Neural cell (in vitro differentiated cells): ENCODE measurements around the gene MXRA7. TPM values are rescaled to one million over a fixed set of nuclear protein-coding genes. Genes with fewer than 3 reads are reported as not detected.
A peak's percentile ranks its signal among the peaks of the same experiment; 100 is the strongest.

Source experiments
- H2AFZ ChIP-seq: fragments of 200-600, 300-800 bp; sonication (generic), shearing (Covaris generic); 2 replicates; pipeline ENCODE4 v1.6.0; 2014; ENCODE audit warnings: low read depth, mild to moderate bottlenecking, antibody characterized with exemption, low read length, moderate library complexity
- H3F3A ChIP-seq: fragments of 200-600 bp; shearing (Covaris generic); 2 replicates; pipeline ENCODE4 v1.6.1; 2016; ENCODE audit warnings: mild to moderate bottlenecking, moderate library complexity, mixed read lengths, antibody characterized with exemption, low read length; ENCODE audit not compliant: insufficient read depth, poor library complexity, severe bottlenecking
- H3K27ac ChIP-seq: fragments of 200-600, 300-800 bp; sonication (generic), shearing (Covaris generic); 2 replicates; pipeline ENCODE4 v1.5.1; 2014; ENCODE audit warnings: mild to moderate bottlenecking, low read length, moderate library complexity
- H3K27me3 ChIP-seq: fragments of 300-800, 200-600 bp; sonication (generic), shearing (Covaris generic); 2 replicates; pipeline ENCODE4 v1.6.0; 2014; ENCODE audit warnings: mild to moderate bottlenecking, low read depth, low read length, moderate library complexity; ENCODE audit not compliant: insufficient read depth
- H3K36me3 ChIP-seq: fragments of 300-800, 200-600 bp; sonication (generic), shearing (Covaris generic); 2 replicates; pipeline ENCODE4 v1.5.1; 2014; ENCODE audit warnings: mild to moderate bottlenecking, antibody characterized with exemption, low read length, moderate library complexity; ENCODE audit not compliant: insufficient read depth
- H3K4me2 ChIP-seq: fragments of 300-800, 200-600 bp; sonication (generic), shearing (Covaris generic); 2 replicates; pipeline ENCODE4 v1.6.0; 2014; ENCODE audit warnings: mild to moderate bottlenecking, low read length
- H3K4me3 ChIP-seq: fragments of 300-800, 200-600 bp; sonication (generic), shearing (Covaris generic); 2 replicates; pipeline ENCODE4 v1.5.1; 2014; ENCODE audit warnings: mild to moderate bottlenecking, low read length, moderate library complexity
- H3K79me2 ChIP-seq: fragments of 200-600 bp; shearing (Covaris generic); replicated peaks from 2 replicates; pipeline ENCODE4 v1.6.0; 2014; ENCODE audit warnings: mild to moderate bottlenecking, low read length, moderate library complexity; ENCODE audit not compliant: insufficient read depth
- H3K9ac ChIP-seq: fragments of 300-800, 200-600 bp; sonication (generic), shearing (Covaris generic); 2 replicates; pipeline ENCODE4 v1.6.1; 2016; ENCODE audit warnings: mild to moderate bottlenecking, low read length, mixed read lengths
- H3K9me2 ChIP-seq: fragments of 200-600 bp; shearing (Covaris generic); 2 replicates; pipeline ENCODE4 v1.6.1; 2016; ENCODE audit warnings: mild to moderate bottlenecking, low read length, mixed read lengths; ENCODE audit not compliant: insufficient read depth
- H3K9me3 ChIP-seq: fragments of 200-600, 300-800 bp; sonication (generic), shearing (Covaris generic); 2 replicates; pipeline ENCODE4 v1.6.1; 2016; ENCODE audit warnings: mild to moderate bottlenecking, mixed run types, low read length, moderate library complexity, mixed read lengths
- H4K20me1 ChIP-seq: fragments of 200-600 bp; shearing (Covaris generic); 2 replicates; pipeline ENCODE4 v1.6.1; 2016; ENCODE audit warnings: mild to moderate bottlenecking, mixed run types; ENCODE audit not compliant: insufficient read depth
- EP300 ChIP-seq: fragments of 450-650 bp; conservative IDR thresholded peaks from 2 replicates; pipeline ENCODE4 v1.6.1; 2014; ENCODE audit warnings: antibody characterized with exemption, mild to moderate bottlenecking, moderate library complexity; ENCODE audit not compliant: poor library complexity, severe bottlenecking
- EZH2 ChIP-seq: fragments of 200-600, 300-800 bp; shearing (Covaris generic), sonication (generic); IDR thresholded peaks from 2 replicates; pipeline ENCODE4 v1.6.1; 2014; ENCODE audit warnings: antibody characterized with exemption, low read length, borderline replicate concordance, mild to moderate bottlenecking; ENCODE audit not compliant: insufficient read depth, poor library complexity, severe bottlenecking
- MXI1 ChIP-seq: fragments of 450-650 bp; conservative IDR thresholded peaks from 2 replicates; pipeline ENCODE4 v1.6.1; 2014; ENCODE audit warnings: antibody characterized with exemption, mild to moderate bottlenecking; ENCODE audit not compliant: poor library complexity, severe bottlenecking
- POLR2AphosphoS5 ChIP-seq: IDR thresholded peaks from 2 replicates; pipeline ENCODE4 v1.6.1; 2012
- RAD21 ChIP-seq: fragments of 450-650 bp; conservative IDR thresholded peaks from 2 replicates; pipeline ENCODE4 v1.6.1; 2014; ENCODE audit warnings: antibody characterized with exemption, mild to moderate bottlenecking, moderate library complexity
- SMC3 ChIP-seq: fragments of 450-650 bp; conservative IDR thresholded peaks from 2 replicates; pipeline ENCODE4 v1.6.1; 2014; ENCODE audit warnings: antibody characterized with exemption, mild to moderate bottlenecking, moderate library complexity; ENCODE audit not compliant: poor library complexity
- TAF1 ChIP-seq: IDR thresholded peaks from 2 replicates; pipeline ENCODE4 v1.6.1; 2012; ENCODE audit warnings: low read depth
- polyA plus RNA-seq: library from polyadenylated mRNA; depleted of rRNA; stranded (reverse); fragments of >200 nt; gene quantifications from 2 replicates; pipeline ENCODE4 v1.2.3, GENCODE V29; 2014
- TF ChIP-seq, protein P1 (sequence below): fragments of 450-650 bp; IDR thresholded peaks from 2 replicates; pipeline ENCODE4 v1.5.1; 2014; ENCODE audit warnings: antibody characterized with exemption, mild to moderate bottlenecking, moderate library complexity; ENCODE audit not compliant: poor library complexity, severe bottlenecking
- TF ChIP-seq, protein P2 (sequence below): IDR thresholded peaks from 2 replicates; pipeline ENCODE4 v1.6.1; 2012; ENCODE audit warnings: borderline replicate concordance

MXRA7 gene
- polyA plus RNA-seq, 1 donor from 2014 or later, result 143 TPM

- no peaks in the 10 kb centered on the region for H4K20me1 ChIP-seq
- H3K36me3 ChIP-seq, result peaks cover 4% of the 10 kb centered on the region
- H3K9ac ChIP-seq, result no peak overlapping the region
- H3K27me3 ChIP-seq, result no peaks in the 10 kb centered on the region
- no peaks in the 10 kb centered on the region for H3F3A ChIP-seq
- no peak overlapping the region for H3K27ac ChIP-seq
- no peaks in the 10 kb centered on the region for H3K9me3 ChIP-seq
- no peak overlapping the region for H3K4me2 ChIP-seq
- no peak overlapping the region for H3K4me3 ChIP-seq
- peak; percentile 89 for TF ChIP-seq SMC3
- no peak for TF ChIP-seq EP300
- TF ChIP-seq POLR2AphosphoS5, result no peak
- TF ChIP-seq TAF1, result no peak
- no peak for TF ChIP-seq EZH2
- TF ChIP-seq RAD21, result peak; percentile 78
- TF ChIP-seq, protein P1, sequence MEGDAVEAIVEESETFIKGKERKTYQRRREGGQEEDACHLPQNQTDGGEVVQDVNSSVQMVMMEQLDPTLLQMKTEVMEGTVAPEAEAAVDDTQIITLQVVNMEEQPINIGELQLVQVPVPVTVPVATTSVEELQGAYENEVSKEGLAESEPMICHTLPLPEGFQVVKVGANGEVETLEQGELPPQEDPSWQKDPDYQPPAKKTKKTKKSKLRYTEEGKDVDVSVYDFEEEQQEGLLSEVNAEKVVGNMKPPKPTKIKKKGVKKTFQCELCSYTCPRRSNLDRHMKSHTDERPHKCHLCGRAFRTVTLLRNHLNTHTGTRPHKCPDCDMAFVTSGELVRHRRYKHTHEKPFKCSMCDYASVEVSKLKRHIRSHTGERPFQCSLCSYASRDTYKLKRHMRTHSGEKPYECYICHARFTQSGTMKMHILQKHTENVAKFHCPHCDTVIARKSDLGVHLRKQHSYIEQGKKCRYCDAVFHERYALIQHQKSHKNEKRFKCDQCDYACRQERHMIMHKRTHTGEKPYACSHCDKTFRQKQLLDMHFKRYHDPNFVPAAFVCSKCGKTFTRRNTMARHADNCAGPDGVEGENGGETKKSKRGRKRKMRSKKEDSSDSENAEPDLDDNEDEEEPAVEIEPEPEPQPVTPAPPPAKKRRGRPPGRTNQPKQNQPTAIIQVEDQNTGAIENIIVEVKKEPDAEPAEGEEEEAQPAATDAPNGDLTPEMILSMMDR, result peak; percentile 86
- no peak for TF ChIP-seq MXI1
- TF ChIP-seq, protein P2, sequence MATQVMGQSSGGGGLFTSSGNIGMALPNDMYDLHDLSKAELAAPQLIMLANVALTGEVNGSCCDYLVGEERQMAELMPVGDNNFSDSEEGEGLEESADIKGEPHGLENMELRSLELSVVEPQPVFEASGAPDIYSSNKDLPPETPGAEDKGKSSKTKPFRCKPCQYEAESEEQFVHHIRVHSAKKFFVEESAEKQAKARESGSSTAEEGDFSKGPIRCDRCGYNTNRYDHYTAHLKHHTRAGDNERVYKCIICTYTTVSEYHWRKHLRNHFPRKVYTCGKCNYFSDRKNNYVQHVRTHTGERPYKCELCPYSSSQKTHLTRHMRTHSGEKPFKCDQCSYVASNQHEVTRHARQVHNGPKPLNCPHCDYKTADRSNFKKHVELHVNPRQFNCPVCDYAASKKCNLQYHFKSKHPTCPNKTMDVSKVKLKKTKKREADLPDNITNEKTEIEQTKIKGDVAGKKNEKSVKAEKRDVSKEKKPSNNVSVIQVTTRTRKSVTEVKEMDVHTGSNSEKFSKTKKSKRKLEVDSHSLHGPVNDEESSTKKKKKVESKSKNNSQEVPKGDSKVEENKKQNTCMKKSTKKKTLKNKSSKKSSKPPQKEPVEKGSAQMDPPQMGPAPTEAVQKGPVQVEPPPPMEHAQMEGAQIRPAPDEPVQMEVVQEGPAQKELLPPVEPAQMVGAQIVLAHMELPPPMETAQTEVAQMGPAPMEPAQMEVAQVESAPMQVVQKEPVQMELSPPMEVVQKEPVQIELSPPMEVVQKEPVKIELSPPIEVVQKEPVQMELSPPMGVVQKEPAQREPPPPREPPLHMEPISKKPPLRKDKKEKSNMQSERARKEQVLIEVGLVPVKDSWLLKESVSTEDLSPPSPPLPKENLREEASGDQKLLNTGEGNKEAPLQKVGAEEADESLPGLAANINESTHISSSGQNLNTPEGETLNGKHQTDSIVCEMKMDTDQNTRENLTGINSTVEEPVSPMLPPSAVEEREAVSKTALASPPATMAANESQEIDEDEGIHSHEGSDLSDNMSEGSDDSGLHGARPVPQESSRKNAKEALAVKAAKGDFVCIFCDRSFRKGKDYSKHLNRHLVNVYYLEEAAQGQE, result no peak
- no peaks in the 10 kb centered on the region for H3K79me2 ChIP-seq
- H2AFZ ChIP-seq, result no peak overlapping the region
- H3K9me2 ChIP-seq, result no peaks in the 10 kb centered on the region
These were observed 4.2 kb upstream of the MXRA7 start for GRCh38 chr17:76714822-76715495.

DNA sequence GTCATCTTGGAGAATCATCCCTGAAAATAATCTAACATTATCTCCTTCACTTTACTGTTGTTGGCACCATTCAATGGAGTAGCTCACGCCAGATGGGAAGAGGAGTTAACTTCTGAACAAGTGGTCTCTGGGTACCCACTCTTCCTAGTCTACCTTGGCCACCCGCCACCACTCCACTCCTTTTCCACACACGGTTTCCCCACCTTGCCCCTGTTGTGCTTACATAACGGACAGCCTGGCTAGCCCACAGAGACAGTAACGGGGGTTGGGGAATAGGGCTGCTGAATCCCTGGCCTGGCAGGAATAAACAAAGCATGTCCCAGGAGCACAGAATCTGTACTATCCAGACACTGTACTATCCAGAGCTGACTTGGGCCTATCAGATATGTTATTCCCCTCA is 3.6 kb upstream of the MXRA7 start:
- Histone ChIP-seq H3K27ac (no peak overlapping the region), H3K9ac (no peak overlapping the region), H3K9me2 (no peaks in the 10 kb centered on the region), H3K9me3 (no peaks in the 10 kb centered on the region), H3F3A (no peaks in the 10 kb centered on the region), H3K27me3 (no peaks in the 10 kb centered on the region), H3K36me3 (peaks cover 4% of the 10 kb centered on the region), H3K4me2 (no peak overlapping the region), H3K4me3 (no peak overlapping the region), H3K79me2 (no peaks in the 10 kb centered on the region), H4K20me1 (no peaks in the 10 kb centered on the region), H2AFZ (no peak overlapping the region)
- TF ChIP-seq, protein P2, result no peak
- no peak for TF ChIP-seq RAD21
- TF ChIP-seq, protein P1, result no peak
- TF ChIP-seq TAF1, result no peak
- no peak for TF ChIP-seq EP300
- TF ChIP-seq EZH2, result no peak
- no peak for TF ChIP-seq SMC3
- no peak for TF ChIP-seq POLR2AphosphoS5
- no peak for TF ChIP-seq MXI1
